ENCODE results near the gene CXCL12.
A peak's percentile ranks its signal among the peaks of the same experiment; 100 is the strongest.

The CXCL12 gene

GRCh38 chr10:44399659-44400451, 15.0 kb upstream of the CXCL12 start:
- no peak for DNase-seq

DNA sequence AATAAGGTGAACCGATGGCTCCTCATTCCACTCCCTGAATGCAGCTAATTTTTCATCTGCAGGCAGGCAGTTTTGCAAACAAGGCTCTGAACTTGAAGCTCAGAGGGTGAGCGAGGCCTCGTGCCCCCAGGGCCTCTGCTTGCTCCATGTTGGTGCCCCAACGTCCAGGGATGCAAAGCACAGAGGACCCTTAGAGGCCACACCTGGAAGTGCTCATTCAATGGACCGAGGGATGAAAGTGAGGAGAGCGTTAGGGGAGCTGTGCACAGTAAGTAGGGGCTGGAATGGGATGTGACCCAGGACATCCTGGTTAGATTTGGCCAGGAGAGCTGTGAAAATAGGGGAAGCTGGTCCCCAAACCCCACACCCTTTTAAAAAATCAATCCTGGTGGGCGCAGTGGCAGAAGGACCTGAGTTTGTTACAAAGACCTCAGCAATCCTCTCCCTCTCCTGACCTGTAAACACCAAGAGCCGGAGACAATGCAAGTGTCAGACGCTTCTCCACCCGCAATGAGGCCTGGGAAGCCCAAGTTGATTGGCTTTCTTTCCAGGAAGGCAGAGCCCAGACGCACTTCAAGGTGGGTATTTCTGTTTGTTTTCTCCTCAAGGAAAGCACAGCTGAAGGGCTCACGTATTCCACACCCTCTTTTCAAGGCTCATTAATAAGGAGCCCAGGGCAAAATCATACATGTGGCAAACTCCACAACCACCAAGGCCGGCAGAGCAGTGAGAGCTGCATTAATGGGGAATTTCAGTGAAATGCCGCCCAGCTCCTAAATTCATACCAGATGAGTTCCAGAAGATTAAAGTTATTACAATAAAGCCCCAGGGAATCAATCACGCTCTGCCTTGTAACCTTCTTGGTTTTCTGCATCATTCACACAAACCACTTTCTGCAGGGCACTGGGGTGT, 14.1 kb upstream of the CXCL12 start:
- DNase-seq = no peak

DNA sequence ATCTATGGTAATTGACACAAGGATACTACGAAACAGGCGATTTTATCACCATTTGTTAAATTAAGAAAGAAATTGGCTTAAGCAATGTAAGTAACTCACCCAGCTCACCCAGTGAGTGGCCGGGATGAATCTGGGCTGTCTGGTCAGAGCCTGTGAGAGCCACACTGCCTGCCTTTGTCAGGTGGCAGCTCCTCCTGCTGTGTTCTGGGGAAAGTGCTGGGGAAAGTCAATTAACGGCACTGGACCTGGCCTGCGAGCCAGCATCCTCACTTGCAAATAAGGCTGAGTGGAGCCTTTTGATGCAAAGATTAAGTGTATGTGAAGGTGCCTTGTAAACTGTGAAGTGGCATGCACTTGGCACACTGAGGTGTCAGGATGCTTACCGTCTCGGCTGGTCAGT, 13.4 kb upstream of the CXCL12 start:
- peak; percentile 72 for DNase-seq

DNA sequence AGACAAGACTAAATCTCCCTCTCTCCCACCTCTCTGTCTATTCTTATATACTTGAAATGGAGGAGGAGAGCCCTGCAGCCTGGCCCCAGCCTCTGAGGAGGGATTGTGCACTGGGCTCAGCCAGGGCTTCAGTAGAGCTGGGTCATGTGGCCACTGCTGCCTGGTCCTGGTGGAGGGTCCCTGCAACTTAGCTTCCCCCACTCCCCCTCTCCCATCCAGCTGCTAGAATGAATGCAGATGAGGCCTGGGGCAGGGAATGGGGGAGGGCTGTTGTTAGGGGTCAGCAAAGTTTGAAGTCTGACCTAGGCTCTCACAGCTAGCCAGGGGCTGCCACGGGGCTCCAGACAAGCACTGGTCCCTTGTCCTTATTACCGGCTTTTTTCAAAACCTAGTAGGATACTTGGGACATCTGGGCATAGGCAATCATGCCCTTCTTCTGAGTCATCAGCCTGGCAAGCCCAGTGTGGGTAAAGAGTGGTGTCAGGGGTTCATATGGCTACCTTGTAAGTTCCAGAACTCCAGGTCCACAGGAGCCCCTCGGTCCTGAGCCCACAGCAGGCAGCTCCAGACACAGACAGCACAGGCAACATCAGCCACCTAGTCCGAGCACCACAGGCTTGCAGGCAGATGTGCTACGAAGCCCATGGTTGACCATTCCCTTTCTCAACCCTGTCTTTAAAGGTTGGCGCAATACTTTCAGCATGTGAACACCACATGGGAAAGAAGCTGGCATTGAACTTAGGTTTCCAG, 12.8 kb upstream of the CXCL12 start:
- peak; percentile 49 for DNase-seq

- peak; percentile 52 for DNase-seq
These were observed 11.8 kb upstream of the CXCL12 start for GRCh38 chr10:44396671-44397191.

DNA sequence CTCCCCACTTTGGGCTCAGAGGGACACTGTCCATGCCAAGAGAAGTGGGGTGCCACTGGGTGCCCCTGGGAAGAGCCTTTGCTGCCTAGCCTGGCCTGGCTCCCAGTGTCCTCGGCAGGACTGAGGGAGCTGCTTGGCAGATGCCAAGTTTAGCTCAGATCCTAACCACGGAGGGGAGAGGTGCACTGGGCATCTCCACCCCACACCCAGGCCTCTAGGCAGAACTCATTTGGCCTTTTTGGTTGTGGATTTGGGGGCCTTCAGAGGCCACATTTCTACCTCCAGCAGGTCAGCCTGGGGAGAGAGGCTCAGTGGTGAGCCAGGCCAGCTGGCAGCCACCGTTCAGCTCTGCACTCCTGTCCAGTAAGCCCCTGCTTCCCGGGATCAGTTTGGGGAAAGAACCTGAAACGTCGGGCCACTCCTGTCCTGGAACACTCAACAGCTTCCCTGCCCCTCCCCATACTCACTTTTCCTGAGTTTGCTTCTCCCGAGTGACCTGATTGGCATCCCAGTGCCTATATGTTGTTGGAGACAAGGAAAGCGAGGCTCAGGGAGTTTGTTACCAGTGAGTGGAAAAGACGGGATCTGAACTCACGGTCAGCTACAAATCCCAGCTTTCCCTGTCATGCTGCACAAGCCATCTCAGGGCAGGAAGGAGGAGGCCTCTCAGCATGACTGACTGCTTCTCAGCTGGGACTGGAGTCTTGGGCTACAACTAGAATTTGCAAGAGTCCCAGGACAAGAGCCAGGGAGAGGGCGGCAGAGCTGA, 11.2 kb upstream of the CXCL12 start:
- DNase-seq = peak; percentile 47

DNA sequence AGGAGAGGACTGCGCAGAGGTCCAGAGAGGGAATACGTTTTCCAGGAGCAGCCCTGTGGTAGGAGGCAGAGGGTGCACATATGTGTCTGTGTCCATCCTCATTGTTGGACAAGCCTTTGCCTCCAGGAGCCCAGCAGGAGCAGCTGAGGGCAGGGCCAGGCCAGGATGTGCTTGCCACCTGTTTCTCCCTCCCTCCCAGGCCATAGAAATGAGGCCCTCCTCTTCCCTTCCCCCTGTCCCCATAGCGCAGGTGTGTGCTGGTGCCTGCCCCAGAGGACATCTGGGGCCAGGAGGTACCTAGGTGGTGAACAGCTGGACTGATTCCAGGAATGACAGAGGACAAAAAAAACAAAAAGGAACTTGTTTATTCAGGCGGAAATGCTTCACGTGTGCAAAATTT, 10.5 kb upstream of the CXCL12 start:
- DNase-seq = no peak

DNA sequence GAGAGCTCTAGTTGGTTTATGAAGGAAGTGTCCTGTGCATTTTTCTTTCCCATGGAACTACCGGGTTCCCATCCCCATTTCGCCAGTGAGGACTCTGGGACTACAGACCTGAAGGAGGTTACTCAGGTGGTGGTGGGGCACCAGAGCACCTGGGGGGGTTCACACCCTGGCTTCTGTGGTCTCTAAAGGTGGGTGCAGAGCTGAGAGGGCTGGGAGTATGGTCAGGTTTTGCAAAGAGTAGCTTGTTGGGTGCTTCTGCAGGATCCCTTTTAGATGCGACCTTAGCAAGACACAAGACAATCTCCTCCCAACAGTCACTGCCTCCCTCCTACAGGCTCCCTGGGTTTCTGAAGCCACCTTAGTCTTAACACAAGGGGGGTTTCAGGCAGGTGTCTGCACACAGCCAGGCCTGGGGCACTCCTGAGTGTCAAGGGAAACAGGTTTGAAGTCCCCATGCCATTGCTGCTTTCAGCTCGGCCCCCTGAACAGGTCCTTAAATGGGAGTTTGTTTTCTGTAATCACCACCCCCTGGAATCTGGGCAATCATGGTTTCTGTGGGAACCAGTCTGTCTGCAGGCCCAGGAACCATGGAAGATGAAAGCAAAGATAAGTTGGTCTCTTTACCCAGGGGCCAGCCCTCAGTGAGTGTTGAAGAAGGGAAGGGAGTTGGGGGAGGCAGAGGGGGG, 9.9 kb upstream of the CXCL12 start:
- DNase-seq = peak; percentile 87

- DNase-seq = peak; percentile 54
These were observed 9.1 kb upstream of the CXCL12 start for GRCh38 chr10:44393834-44394547.

DNA sequence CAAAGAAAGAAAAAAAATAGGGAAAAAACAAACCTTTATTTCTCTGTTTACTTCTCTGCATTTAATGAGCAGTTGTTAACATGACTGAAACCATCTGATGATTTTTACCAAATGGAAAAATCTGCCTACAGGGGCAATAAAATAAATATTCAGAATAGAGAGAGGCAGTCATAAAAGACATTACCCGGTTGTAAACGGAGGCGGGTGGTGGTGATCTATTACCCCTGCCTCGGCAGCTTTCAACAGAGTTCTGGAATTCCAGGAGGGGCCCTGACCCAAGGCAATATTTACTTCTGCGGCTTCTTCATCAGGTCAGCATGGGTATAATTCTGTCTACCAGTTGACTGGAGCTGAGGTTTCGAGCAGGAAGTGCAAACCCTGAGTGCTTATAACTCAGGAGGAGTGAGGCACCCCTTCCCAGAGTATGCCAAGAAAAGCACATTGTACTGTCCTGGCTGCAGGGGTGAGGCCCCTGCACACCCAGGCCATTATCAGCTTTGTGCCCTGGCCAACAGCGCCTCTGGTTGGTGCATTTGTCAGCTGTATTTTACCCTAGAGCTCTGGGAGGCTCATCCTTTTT, 8.2 kb upstream of the CXCL12 start:
- DNase-seq = peak; percentile 74

GRCh38 chr10:44392420-44392819, 7.5 kb upstream of the CXCL12 start:
- no peak for DNase-seq

DNA sequence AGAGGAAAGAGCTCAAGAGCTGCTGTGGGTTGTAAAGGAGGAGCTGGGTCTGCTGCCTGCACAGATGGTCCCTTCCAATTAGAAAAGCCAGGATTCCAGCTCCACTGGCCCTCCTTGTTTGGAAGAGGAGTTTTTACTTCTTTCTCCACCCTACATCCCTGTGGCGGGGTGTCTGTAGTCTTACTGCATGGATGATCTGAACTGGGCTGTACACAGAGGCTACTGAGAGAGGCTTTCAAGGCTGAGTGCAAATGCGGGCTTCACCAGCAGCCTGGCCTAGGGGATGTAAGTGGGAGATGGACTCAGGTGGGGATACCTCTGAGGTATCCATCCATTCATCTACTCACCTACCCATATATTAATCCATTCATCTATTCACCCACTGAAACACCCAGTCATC, 7.1 kb upstream of the CXCL12 start:
- DNase-seq = no peak

GRCh38 chr10:44390585-44391072, 5.7 kb upstream of the CXCL12 start:
- DNase-seq = peak; percentile 76

GRCh38 chr10:44389556-44389955, 4.7 kb upstream of the CXCL12 start:
- no peak for DNase-seq

GRCh38 chr10:44389150-44389549, 4.3 kb upstream of the CXCL12 start:
- peak; percentile 39 for DNase-seq

DNA sequence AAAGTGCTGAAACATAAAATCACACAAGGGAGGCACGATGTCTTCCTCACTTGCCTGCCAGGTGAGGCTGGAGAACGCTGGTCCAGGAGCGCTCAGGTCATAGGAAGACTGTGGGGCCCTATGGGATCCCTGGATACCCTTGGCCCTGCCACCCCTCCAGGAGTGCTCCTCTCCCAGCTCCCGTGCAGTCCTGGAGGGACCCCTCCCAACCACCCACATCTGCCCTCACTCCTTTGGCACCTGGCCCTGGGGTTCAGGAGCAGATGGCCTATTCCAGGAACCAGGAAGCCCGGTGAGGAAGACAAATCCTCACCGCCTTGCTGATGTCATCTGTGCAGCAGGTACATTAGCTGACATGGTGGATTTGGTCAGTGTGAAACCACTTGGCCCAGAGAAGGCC, 3.7 kb upstream of the CXCL12 start:
- DNase-seq = peak; percentile 47

GRCh38 chr10:44387853-44388251, 3.0 kb upstream of the CXCL12 start:
- DNase-seq = peak; percentile 36

DNA sequence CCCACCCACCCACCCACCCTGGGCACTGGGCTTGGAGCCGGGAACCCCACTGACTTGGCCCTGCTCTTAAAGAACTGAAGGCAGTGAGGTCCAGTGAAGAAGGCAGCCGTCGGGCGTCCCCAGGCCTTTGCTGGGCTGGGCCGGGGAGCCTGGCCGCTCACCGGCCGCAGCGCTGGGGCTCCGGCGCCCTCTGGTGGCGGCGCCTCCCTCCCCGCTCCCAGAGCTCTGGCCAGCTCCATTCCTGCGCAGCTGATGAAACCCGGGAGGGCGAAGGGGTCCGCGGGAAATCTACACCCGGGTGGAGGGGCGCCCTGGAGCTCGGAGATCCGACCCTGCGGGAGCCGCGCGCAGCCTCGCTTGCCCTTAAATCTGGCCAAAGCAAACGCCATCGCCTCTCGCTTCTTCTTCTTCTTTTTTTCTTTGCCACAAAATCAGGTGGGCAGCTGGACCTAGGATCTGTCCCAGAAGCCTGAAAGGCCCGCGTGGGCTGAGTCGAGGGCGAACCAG, 1.7 kb upstream of the CXCL12 start:
- DNase-seq = peak; percentile 86

- peak; percentile 51 for DNase-seq
These were observed 972 bp upstream of the CXCL12 start for GRCh38 chr10:44385696-44386441.
